GM12874 (cell line): ENCODE measurements around the gene COL28A1.

ENCODE experiments used
- TF ChIP-seq, protein P1 (sequence below): IDR thresholded peaks from 2 replicates; pipeline ENCODE4 v1.5.1; 2011; ENCODE audit warnings: low read depth, mild to moderate bottlenecking, control low read depth, low read length, moderate library complexity; ENCODE audit not compliant: insufficient read depth

Gene COL28A1

DNA sequence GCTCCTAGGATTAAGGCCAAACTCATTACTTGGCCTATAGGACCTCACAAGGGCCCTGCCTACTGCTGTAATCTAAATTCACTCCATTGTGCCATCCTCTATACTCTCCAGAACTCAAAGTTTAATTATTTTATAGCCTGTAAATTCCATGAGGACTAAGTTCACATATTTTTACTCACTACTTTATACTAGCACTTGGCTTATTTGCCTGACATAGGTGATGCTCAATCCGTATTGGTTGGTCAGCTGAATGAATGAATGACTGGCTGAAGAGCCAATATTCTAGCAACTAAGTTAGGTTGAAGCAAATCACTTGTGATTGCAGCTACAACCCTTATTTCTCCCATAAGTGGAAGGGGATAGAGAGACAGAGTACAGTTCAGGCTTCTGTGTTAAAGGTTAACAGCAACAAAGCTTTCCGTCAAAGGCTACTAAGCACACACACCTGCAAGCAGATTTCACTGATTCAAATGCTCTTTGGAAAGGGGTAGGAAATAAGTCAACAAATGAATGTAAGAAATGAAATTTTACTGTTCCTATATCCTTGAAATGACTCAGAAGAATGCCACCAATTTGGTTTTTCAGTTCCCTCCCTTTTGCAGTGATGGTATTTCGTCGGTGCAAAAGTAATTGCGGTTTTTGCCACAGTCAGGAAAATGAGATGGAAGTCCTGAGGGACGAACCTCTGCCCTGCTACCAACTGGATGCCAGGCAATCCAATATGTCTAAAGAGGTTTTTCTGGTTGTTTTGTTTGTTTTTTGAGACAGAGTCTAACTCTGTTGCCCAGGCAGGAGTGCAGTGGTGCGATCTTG is 120.7 kb downstream of the COL28A1 start:
- TF ChIP-seq, protein P1, sequence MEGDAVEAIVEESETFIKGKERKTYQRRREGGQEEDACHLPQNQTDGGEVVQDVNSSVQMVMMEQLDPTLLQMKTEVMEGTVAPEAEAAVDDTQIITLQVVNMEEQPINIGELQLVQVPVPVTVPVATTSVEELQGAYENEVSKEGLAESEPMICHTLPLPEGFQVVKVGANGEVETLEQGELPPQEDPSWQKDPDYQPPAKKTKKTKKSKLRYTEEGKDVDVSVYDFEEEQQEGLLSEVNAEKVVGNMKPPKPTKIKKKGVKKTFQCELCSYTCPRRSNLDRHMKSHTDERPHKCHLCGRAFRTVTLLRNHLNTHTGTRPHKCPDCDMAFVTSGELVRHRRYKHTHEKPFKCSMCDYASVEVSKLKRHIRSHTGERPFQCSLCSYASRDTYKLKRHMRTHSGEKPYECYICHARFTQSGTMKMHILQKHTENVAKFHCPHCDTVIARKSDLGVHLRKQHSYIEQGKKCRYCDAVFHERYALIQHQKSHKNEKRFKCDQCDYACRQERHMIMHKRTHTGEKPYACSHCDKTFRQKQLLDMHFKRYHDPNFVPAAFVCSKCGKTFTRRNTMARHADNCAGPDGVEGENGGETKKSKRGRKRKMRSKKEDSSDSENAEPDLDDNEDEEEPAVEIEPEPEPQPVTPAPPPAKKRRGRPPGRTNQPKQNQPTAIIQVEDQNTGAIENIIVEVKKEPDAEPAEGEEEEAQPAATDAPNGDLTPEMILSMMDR = no peak

DNA sequence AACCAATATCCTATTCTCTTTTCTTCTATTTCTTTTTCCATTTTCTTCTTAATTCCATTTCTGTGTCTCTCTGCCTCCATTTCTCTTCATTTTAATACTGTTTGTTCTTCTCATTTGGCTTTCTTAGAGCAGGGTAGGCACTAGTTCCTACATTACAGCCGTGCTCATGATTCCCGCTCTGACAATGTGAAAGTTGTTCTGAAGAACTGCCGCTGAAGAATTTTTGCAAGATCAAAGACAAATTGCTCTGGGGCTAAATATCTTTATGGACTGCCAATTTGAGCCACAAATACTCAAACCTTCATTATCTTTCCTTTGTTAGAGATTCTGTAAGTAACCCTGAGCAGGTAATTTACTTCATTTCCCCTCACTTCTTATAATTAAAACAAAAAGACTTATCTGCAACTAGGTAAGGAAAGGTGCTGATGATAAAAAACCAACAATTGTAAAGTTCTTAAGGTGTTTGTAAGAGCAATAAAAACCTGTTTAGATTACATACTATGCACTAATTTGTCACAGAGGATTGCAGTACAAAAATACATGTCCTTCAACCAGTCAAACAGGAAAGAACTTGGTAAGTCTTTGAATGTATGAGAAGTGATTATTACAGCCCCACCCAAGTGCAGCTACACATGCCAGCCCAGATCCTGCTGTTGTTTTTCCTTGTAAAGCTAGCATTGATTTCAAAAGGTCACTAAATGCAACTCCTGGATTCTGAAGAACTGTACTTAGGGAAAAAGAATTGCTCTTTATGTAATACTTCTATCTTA is 127.5 kb downstream of the COL28A1 start:
- TF ChIP-seq, protein P1 = no peak

DNA sequence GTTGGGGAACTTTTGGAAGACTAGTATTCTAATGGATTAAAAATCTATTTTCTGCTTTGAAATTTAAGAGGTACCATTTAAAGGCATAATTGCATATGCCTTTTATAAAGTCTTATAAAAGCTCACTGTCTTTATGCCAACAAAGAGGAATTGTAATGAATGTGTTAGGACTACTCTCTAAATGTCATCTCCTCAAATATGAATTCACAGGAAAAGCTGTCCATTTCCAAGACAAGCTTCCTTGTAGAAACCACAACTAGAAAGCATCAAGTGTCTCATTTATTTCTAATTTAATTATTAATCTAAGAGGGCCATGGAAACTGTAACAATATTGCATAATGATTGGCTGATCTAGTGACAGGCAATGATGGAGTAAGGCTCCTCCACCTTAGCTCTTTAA is 130.2 kb downstream of the COL28A1 start:
- TF ChIP-seq, protein P1 = no peak

DNA sequence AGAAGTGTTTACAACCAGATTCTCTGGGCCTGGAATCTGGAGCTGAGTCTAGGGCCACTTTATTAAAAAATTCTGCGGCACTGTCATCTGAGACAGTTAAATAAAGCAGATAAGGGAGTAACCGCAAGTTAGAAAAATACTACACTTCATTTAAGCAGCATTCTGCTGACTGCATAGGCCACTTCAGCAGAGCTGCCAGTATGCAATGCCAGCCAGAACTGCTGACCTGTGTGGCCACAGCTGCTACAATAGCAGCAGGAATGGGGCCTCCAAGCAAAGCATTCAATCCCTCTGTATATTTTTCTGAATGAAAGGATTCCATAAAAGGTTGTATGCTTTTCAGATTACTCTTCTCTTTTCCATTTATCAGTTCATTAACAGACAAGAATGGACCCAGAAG is 136.0 kb downstream of the COL28A1 start:
- TF ChIP-seq, protein P1 = no peak

DNA sequence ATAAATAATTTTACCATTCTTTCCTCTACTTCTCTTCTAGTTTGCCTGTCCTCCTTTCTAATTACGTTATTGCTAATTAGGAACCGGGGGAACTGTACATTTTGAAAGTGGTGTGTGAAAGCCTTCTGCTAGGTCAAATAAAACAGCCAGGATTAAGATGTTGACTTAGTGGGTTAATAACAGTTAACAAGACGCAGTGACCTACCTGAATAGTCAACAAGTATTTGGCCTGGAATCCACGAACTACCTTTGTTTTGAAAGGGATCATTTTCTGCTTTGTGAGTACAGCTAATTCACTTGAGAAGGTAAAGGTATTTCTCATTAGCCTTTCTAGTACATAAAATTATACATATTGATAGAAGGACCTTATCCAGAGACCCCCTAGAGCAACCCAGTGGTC is 139.9 kb downstream of the COL28A1 start:
- TF ChIP-seq, protein P1 = no peak

DNA sequence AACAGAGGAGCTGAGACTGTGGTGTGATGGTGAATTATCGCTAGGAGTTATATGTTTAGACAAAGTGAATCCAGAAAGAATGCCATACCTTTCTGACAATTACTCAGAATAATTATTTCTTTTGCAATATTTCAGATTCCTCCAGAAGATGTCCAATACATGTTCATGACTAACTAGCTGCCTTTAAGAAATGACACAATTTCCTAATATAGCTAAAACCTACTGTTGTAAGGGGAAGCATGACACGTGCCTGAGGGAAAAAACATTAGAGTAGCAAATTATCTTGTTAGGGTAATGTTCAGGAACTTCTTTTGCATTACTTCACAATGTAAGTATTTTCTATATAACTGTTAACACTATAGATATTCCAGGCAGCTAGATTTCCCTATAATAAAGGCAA is 150.3 kb downstream of the COL28A1 start:
- TF ChIP-seq, protein P1 = no peak

DNA sequence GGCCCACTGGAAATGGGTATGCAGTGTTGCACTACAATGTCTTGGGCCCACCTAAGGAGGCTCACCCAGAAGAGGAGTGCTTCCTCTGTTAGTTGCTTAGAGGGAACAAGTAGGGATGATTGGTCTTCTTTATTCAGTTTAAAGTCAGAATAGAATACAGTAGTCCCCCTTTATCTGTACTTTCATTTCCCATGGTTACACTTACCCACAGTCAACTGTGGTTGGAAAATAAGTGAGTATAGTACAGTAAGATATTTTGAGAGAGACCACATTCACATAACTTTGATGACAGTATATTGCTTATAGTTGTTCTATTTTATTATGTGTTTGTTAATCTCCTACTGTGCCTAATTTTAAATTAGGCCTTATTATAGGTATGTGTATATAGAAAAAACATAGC is 151.4 kb downstream of the COL28A1 start:
- TF ChIP-seq, protein P1 = no peak
